Ramos (cell line): ENCODE data around the gene BEST1.

ENCODE experiments used
- in situ Hi-C: fragments of 300-500 bp; cut with MboI; formaldehyde crosslinking; loops from one replicate; pipeline ENCODE4 v1.14.3; 2022; ENCODE audit warnings: low sequenced_read_pairs; ENCODE audit not compliant: unreplicated experiment

The BEST1 gene

GRCh38 chr11:61950035-61950547, at the start of gene BEST1:
BEST1 (plus strand) TSS chr11:61950351; CDS start chr11:61951807, 1,456 bp downstream.
- in situ Hi-C loops = no loop called here

GRCh38 chr11:61901397-61901796, 48.8 kb upstream of the BEST1 start:
- in situ Hi-C loops = no loop called here

GRCh38 chr11:61902313-61902712, 47.8 kb upstream of the BEST1 start:
- in situ Hi-C loops = no loop called here

GRCh38 chr11:61903845-61904244, 46.3 kb upstream of the BEST1 start:
- in situ Hi-C loops = no loop called here

- in situ Hi-C loops = no loop called here
Measured at GRCh38 chr11:61904539-61905048, 45.6 kb upstream of the BEST1 start.

- in situ Hi-C loops = no loop called here
Measured at GRCh38 chr11:61905067-61905696, 45.0 kb upstream of the BEST1 start.

GRCh38 chr11:61905801-61906521, 44.2 kb upstream of the BEST1 start:
- in situ Hi-C loops = no loop called here

GRCh38 chr11:61906522-61906909, 43.6 kb upstream of the BEST1 start:
- in situ Hi-C loops = no loop called here

- in situ Hi-C loops = no loop called here
Measured at GRCh38 chr11:61907282-61907681, 42.9 kb upstream of the BEST1 start.

- in situ Hi-C loops = no loop called here
Measured at GRCh38 chr11:61907871-61908729, 42.1 kb upstream of the BEST1 start.

- in situ Hi-C loops = no loop called here
Measured at GRCh38 chr11:61908730-61909316, 41.3 kb upstream of the BEST1 start.

- in situ Hi-C loops = no loop called here
Measured at GRCh38 chr11:61910187-61911127, 39.7 kb upstream of the BEST1 start.

GRCh38 chr11:61911128-61911700, 38.9 kb upstream of the BEST1 start:
- in situ Hi-C loops = no loop called here

- in situ Hi-C loops = no loop called here
Measured at GRCh38 chr11:61911701-61912529, 38.2 kb upstream of the BEST1 start.

- in situ Hi-C loops = no loop called here
Measured at GRCh38 chr11:61912530-61912898, 37.6 kb upstream of the BEST1 start.

- in situ Hi-C loops = no loop called here
Measured at GRCh38 chr11:61912991-61913698, 37.0 kb upstream of the BEST1 start.

- in situ Hi-C loops = no loop called here
Measured at GRCh38 chr11:61913699-61914395, 36.3 kb upstream of the BEST1 start.
